IPS DF 6.9 (cell line): ENCODE measurements around the gene MMS22L.

ENCODE experiments used
- DNase-seq: peaks from one replicate; pipeline ENCODE4 v3.0.0-alpha.2; 2013; ENCODE audit warnings: low read depth, low spot score
- H3K27ac ChIP-seq: one replicate; pipeline ENCODE4 v1.5.1; 2013; ENCODE audit warnings: low read length, control low read depth
- H3K27me3 ChIP-seq: 2 replicates; pipeline ENCODE4 v1.6.1; 2013; ENCODE audit warnings: mild to moderate bottlenecking, low read length; ENCODE audit not compliant: control insufficient read depth, insufficient read depth
- H3K36me3 ChIP-seq: 2 replicates; pipeline ENCODE4 v1.6.1; 2013; ENCODE audit warnings: low read length; ENCODE audit not compliant: control insufficient read depth, insufficient read depth
- H3K4me1 ChIP-seq: 2 replicates; pipeline ENCODE4 v1.6.1; 2013; ENCODE audit warnings: low read length; ENCODE audit not compliant: control insufficient read depth, insufficient read depth
- H3K4me3 ChIP-seq: 2 replicates; pipeline ENCODE4 v1.5.1; 2013; ENCODE audit warnings: mild to moderate bottlenecking, low read length
- H3K9me3 ChIP-seq: 2 replicates; pipeline ENCODE4 v1.6.1; 2013; ENCODE audit warnings: low read length, inconsistent platforms; ENCODE audit not compliant: control insufficient read depth, insufficient read depth
- WGBS: extraction: QIAGEN DNeasy Blood & Tissue Kit; methylation state at CpG from one replicate; pipeline ENCODE4 v1.1.7; 2013; ENCODE audit warnings: mixed read lengths, missing lambda C conversion rate; ENCODE audit not compliant: insufficient read length, insufficient coverage; 5-methylcytosine and 5-hydroxymethylcytosine counted together

MMS22L gene

DNA sequence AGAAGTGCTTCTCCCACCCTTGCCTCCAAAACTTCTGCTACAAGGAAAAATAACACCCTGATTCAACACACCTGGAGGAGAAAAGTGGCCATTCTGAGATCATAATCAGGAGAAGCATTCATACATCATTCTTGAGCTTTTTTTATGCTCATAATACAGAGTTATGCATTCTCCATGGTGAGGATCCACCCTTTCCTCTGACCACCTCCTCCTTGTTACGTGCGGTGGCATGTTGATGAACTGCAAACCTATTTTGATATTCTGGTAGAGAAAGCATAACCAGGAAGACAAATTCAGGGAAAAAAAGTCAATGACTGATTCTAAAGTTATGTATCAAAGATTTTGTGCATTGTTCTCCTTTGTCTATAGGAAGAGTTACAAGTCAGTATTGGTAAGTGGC lies 188.6 kb downstream of the MMS22L start:
- no peaks in the 10 kb centered on the region for H3K27me3 ChIP-seq
- no peaks in the 10 kb centered on the region for H3K9me3 ChIP-seq
- H3K4me3 ChIP-seq, result no peak overlapping the region
- WGBS, result no CpG with 5 or more reads among the region's 2 CpGs
- no peak for DNase-seq
- H3K36me3 ChIP-seq, result no peaks in the 10 kb centered on the region
- H3K27ac ChIP-seq, result no peak overlapping the region
- no peaks in the 10 kb centered on the region for H3K4me1 ChIP-seq

DNA sequence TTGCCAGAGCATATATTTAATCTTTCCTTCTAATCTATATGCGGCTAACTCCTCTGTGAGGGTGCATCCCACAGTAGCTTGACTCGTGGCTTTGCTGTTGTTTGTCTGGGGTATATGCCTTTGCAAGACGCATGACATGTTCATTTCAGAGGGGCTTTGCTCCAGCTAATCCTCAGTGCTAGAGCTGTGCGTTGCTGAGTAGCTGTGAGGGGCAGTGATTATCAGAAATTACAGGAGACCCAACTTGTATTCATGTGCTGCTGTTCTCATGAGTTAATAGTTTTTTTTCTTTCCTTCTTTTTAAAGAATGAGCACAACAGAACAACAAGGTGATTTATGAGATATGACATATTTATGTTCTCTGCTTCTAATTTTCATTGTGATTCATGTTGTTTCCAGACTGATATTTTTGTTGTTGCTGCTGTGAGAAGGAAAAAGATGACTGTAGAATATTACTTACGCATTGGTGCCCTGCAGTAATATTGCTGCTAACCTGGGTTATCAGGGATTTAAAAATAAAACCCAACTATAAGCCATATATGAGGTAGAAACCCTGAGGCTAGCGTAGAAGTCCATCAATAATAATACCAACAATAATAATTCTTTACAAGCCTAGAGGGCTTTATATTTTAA lies 190.2 kb downstream of the MMS22L start:
- no CpG with 5 or more reads among the region's 6 CpGs for whole genome bisulfite sequencing
- H3K4me1 ChIP-seq, result no peaks in the 10 kb centered on the region
- no peaks in the 10 kb centered on the region for H3K36me3 ChIP-seq
- no peaks in the 10 kb centered on the region for H3K27me3 ChIP-seq
- no peak for DNase-seq
- H3K27ac ChIP-seq, result no peak overlapping the region
- H3K4me3 ChIP-seq, result no peak overlapping the region
- no peaks in the 10 kb centered on the region for H3K9me3 ChIP-seq
